ENCODE measurements around the gene CYLD.

CYLD gene

GRCh38 chr16:50742576-50743200 lies 802 bp downstream of the CYLD start:
- peaks cover 42% of the 10 kb centered on the region for H3K4me1 ChIP-seq (ENCODE audit: insufficient read depth, low read length, severe bottlenecking)
- no peaks in the 10 kb centered on the region for H4K20me1 ChIP-seq (ENCODE audit: insufficient read depth, low read length)
- no peak overlapping the region for H2AFZ ChIP-seq (ENCODE audit: low read length)
- no peaks in the 10 kb centered on the region for H3F3A ChIP-seq (ENCODE audit: insufficient read depth, low read length)
- peak overlapping the region; percentile 91 for H3K4me3 ChIP-seq (ENCODE audit: low read depth, low read length, poor library complexity, severe bottlenecking)
- no peaks in the 10 kb centered on the region for H3K9me3 ChIP-seq (ENCODE audit: low read length)
- peak overlapping the region; percentile 79 for H3K4me2 ChIP-seq (ENCODE audit: low read length)
- H3K9ac ChIP-seq (ENCODE audit: low read length) = peak overlapping the region; percentile 84
- H3K36me3 ChIP-seq (ENCODE audit: insufficient read depth, low read length) = peaks cover 9% of the 10 kb centered on the region; the same call in 1 of the 2 replicates
- no peak overlapping the region for H3K27ac ChIP-seq (ENCODE audit: low read depth, low read length, poor library complexity, severe bottlenecking)
- H3K9me2 ChIP-seq (ENCODE audit: low read depth, low read length) = no peaks in the 10 kb centered on the region
- TF ChIP-seq CTCF (IDR thresholded peaks at IDR 0.05; ENCODE audit: low read length) (no peak), EZH2 (IDR thresholded peaks at IDR 0.05; ENCODE audit: borderline replicate concordance, low read length) (no peak)
- no peaks in the 10 kb centered on the region for H3K79me2 ChIP-seq (ENCODE audit: insufficient read depth, low read length)
- H3K27me3 ChIP-seq (ENCODE audit: insufficient read depth, low read length) = no peaks in the 10 kb centered on the region

- no peaks in the 10 kb centered on the region for H3K9me2 ChIP-seq (ENCODE audit: low read depth, low read length)
- H3K4me2 ChIP-seq (ENCODE audit: low read length) = peak overlapping the region; percentile 79
- TF ChIP-seq EZH2 (IDR thresholded peaks at IDR 0.05; ENCODE audit: borderline replicate concordance, low read length) (no peak), CTCF (IDR thresholded peaks at IDR 0.05; ENCODE audit: low read length) (no peak)
- peaks cover 42% of the 10 kb centered on the region for H3K4me1 ChIP-seq (ENCODE audit: insufficient read depth, low read length, severe bottlenecking)
- no peak overlapping the region for H2AFZ ChIP-seq (ENCODE audit: low read length)
- H3F3A ChIP-seq (ENCODE audit: insufficient read depth, low read length) = no peaks in the 10 kb centered on the region
- peak overlapping the region; percentile 91 for H3K4me3 ChIP-seq (ENCODE audit: low read depth, low read length, poor library complexity, severe bottlenecking)
- peaks cover 9% of the 10 kb centered on the region; the same call in 1 of the 2 replicates for H3K36me3 ChIP-seq (ENCODE audit: insufficient read depth, low read length)
- no peaks in the 10 kb centered on the region for H4K20me1 ChIP-seq (ENCODE audit: insufficient read depth, low read length)
- no peaks in the 10 kb centered on the region for H3K79me2 ChIP-seq (ENCODE audit: insufficient read depth, low read length)
- H3K9ac ChIP-seq (ENCODE audit: low read length) = peak overlapping the region; percentile 12; the same call in 1 of the 2 replicates
- H3K27ac ChIP-seq (ENCODE audit: low read depth, low read length, poor library complexity, severe bottlenecking) = no peak overlapping the region
- H3K27me3 ChIP-seq (ENCODE audit: insufficient read depth, low read length) = no peaks in the 10 kb centered on the region
- no peaks in the 10 kb centered on the region for H3K9me3 ChIP-seq (ENCODE audit: low read length)
Observed at GRCh38 chr16:50743581-50744225, 1.8 kb downstream of the CYLD start.

- no peak overlapping the region for H2AFZ ChIP-seq (ENCODE audit: low read length)
- H3K79me2 ChIP-seq (ENCODE audit: insufficient read depth, low read length) = no peaks in the 10 kb centered on the region
- no peaks in the 10 kb centered on the region for H4K20me1 ChIP-seq (ENCODE audit: insufficient read depth, low read length)
- H3K4me1 ChIP-seq (ENCODE audit: insufficient read depth, low read length, severe bottlenecking) = peaks cover 42% of the 10 kb centered on the region
- no peaks in the 10 kb centered on the region for H3F3A ChIP-seq (ENCODE audit: insufficient read depth, low read length)
- H3K9me2 ChIP-seq (ENCODE audit: low read depth, low read length) = no peaks in the 10 kb centered on the region
- H3K9me3 ChIP-seq (ENCODE audit: low read length) = no peaks in the 10 kb centered on the region
- no peaks in the 10 kb centered on the region for H3K27me3 ChIP-seq (ENCODE audit: insufficient read depth, low read length)
- no peak overlapping the region for H3K9ac ChIP-seq (ENCODE audit: low read length)
- peaks cover 15% of the 10 kb centered on the region; the same call in 1 of the 2 replicates for H3K36me3 ChIP-seq (ENCODE audit: insufficient read depth, low read length)
- H3K4me3 ChIP-seq (ENCODE audit: low read depth, low read length, poor library complexity, severe bottlenecking) = no peak overlapping the region
- no peak overlapping the region for H3K27ac ChIP-seq (ENCODE audit: low read depth, low read length, poor library complexity, severe bottlenecking)
- H3K4me2 ChIP-seq (ENCODE audit: low read length) = no peak overlapping the region
- TF ChIP-seq EZH2 (IDR thresholded peaks at IDR 0.05; ENCODE audit: borderline replicate concordance, low read length) = no peak
- TF ChIP-seq CTCF (IDR thresholded peaks at IDR 0.05; ENCODE audit: low read length) = no peak
Observed at GRCh38 chr16:50744881-50745280, 3.0 kb downstream of the CYLD start.
